IPS DF 6.9 (cell line): Measurements from ENCODE around the gene GAP43.

Experiments used
- DNase-seq: peaks from one replicate; pipeline ENCODE4 v3.0.0-alpha.2; 2013; ENCODE audit warnings: low read depth, low spot score
- H3K27ac ChIP-seq: one replicate; pipeline ENCODE4 v1.5.1; 2013; ENCODE audit warnings: low read length, control low read depth
- H3K27me3 ChIP-seq: 2 replicates; pipeline ENCODE4 v1.6.1; 2013; ENCODE audit warnings: mild to moderate bottlenecking, low read length; ENCODE audit not compliant: control insufficient read depth, insufficient read depth
- H3K36me3 ChIP-seq: 2 replicates; pipeline ENCODE4 v1.6.1; 2013; ENCODE audit warnings: low read length; ENCODE audit not compliant: control insufficient read depth, insufficient read depth
- H3K4me1 ChIP-seq: 2 replicates; pipeline ENCODE4 v1.6.1; 2013; ENCODE audit warnings: low read length; ENCODE audit not compliant: control insufficient read depth, insufficient read depth
- H3K4me3 ChIP-seq: 2 replicates; pipeline ENCODE4 v1.5.1; 2013; ENCODE audit warnings: mild to moderate bottlenecking, low read length
- H3K9me3 ChIP-seq: 2 replicates; pipeline ENCODE4 v1.6.1; 2013; ENCODE audit warnings: low read length, inconsistent platforms; ENCODE audit not compliant: control insufficient read depth, insufficient read depth
- WGBS: extraction: QIAGEN DNeasy Blood & Tissue Kit; methylation state at CpG from one replicate; pipeline ENCODE4 v1.1.7; 2013; ENCODE audit warnings: mixed read lengths, missing lambda C conversion rate; ENCODE audit not compliant: insufficient read length, insufficient coverage; 5-methylcytosine and 5-hydroxymethylcytosine counted together

The GAP43 gene

DNA sequence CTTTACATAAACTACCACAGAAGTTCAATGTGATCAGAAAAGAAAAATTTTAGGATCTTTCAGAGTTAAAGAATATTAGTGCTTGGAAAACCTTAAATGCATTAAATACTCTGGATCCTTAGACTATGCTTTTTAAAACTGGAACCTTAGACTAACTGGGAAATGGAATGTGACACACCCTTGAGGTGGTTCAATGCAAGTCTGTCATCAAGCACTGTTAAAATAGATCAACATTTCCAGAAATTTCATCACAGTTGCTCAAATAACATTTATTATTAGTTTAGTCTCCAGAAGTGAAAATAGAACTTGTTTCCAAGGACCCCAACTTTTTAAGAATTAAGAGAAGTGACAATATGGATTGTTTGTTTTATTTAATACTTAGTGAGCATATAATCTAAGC is 71.8 kb downstream of the GAP43 start:
- Histone ChIP-seq H3K27ac (no peak overlapping the region), H3K36me3 (no peaks in the 10 kb centered on the region), H3K9me3 (no peaks in the 10 kb centered on the region), H3K27me3 (no peaks in the 10 kb centered on the region), H3K4me3 (no peak overlapping the region), H3K4me1 (no peaks in the 10 kb centered on the region)
- DNase-seq, result no peak

DNA sequence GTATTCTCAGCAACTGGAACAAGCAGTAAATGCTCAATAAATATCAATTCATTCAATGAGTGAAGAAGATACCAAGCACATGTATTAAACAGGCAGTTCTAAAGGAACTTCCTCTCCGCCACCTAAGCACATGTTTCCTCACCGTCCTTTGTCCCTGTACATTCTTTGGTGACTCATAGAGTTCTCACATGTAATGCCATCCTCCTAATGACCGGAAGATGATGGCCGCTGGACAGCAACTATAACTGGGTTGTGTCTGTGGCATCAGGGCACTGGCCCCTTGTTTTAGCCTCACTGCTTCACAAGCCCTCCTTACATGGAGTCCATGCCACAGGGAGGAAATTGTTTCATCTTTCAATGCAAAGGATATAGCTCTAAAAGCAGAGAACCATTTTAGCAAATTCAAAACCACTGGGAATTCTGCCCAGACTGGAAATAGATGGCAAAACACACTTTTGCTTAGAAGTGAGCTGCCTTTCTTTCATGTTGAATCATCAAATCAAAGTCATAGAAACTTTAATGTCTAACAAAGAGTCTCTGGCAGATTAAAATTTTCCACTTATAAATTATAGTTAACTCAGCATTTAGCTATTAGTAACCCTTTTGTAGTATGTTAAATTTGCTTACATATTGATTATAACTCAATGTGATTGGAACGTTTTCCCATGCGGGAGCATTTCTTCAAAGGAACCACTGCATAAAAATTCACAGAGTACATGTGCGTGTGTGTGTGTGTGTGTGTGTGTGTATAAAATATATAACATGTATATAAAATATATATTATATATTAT is 74.1 kb downstream of the GAP43 start:
- no peak for DNase-seq
- Histone ChIP-seq H3K9me3 (no peaks in the 10 kb centered on the region), H3K27ac (no peak overlapping the region), H3K36me3 (no peaks in the 10 kb centered on the region), H3K4me3 (no peak overlapping the region), H3K4me1 (no peaks in the 10 kb centered on the region), H3K27me3 (no peaks in the 10 kb centered on the region)
- no CpG with 5 or more reads among the region's 7 CpGs for WGBS

DNA sequence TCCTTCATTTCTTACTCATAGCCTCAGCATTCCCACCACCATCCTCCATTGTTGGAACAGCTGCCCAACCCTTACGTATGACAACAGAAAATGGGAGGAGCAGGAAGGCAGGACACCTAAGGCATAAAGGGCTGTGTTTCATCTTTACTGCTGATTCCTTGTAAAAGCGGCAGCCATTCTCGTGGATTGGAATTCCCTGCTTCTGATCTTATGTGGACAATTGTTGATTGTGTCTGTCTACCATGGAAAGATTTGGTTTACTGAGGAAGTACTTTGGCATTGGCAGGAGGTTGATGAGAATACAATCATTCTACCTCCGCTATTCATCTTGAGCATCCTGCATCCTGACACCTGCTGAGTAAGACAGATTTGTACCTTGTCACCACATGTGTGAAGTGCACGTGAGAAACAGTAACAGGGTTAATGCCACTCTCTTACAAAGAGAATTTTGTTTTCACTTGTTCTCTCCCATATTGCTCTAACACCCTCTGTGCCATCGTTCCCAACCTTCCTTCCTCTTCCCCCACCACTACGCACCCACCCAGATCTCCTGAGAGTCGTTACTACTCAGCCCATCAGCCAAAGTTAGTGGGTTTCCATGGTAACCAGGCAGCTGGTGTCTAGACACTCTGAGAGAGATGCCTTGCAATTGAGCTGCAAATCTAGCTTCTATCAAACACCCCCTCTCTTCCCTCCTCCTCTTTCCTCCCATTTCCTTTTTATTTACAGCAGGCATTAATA is 75.7 kb downstream of the GAP43 start:
- Histone ChIP-seq H3K27ac (no peak overlapping the region), H3K27me3 (no peaks in the 10 kb centered on the region), H3K4me3 (no peak overlapping the region), H3K4me1 (no peaks in the 10 kb centered on the region), H3K36me3 (no peaks in the 10 kb centered on the region), H3K9me3 (no peaks in the 10 kb centered on the region)
- DNase-seq, result peak; percentile 64
- no CpG with 5 or more reads among the region's 8 CpGs for WGBS

DNA sequence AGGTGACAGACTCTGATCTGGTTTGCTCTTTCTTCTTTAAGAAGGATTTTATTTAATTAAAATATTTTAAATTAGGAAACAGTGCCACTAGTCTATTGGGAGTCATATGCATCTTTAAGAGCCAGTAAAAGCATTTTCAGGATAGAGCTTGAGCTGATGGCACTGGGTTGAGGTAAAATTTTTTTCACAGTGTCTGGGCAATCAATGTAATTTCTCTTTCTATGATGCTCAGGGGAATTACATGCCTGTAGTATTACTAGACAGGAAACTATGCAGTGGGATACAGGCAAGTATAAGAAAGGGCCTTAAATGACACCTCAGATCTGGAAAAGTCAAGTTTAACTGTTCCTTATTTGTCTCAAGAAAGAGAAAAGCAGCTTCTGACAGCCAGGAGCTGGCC is 76.4 kb downstream of the GAP43 start:
- Histone ChIP-seq H3K9me3 (no peaks in the 10 kb centered on the region), H3K4me1 (no peaks in the 10 kb centered on the region), H3K36me3 (no peaks in the 10 kb centered on the region), H3K4me3 (no peak overlapping the region), H3K27ac (no peak overlapping the region), H3K27me3 (no peaks in the 10 kb centered on the region)
- DNase-seq, result no peak

DNA sequence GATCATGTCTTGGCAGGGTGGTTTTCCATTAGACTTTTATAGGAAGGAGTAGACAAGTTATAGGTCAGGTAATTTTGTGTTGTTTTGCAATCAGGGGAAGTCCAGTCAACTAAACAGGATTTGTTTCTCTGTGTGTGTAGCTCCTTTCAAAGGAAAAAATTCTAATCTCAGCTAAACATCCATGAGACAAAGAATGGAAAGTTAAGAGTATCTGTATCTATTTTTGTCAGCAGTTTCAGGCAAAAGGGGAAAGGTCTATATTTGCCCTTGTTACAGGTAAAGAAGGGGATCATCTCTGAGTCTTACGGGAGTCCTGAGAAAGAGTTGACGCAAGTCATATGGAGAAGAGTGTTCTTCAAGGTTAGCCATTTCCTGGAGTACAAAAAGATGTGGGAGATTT is 79.3 kb downstream of the GAP43 start:
- Histone ChIP-seq H3K9me3 (no peaks in the 10 kb centered on the region), H3K4me1 (no peaks in the 10 kb centered on the region), H3K4me3 (no peak overlapping the region), H3K27ac (no peak overlapping the region), H3K27me3 (no peaks in the 10 kb centered on the region), H3K36me3 (no peaks in the 10 kb centered on the region)
- no peak for DNase-seq
- WGBS, result no CpG with 5 or more reads among the region's 2 CpGs

DNA sequence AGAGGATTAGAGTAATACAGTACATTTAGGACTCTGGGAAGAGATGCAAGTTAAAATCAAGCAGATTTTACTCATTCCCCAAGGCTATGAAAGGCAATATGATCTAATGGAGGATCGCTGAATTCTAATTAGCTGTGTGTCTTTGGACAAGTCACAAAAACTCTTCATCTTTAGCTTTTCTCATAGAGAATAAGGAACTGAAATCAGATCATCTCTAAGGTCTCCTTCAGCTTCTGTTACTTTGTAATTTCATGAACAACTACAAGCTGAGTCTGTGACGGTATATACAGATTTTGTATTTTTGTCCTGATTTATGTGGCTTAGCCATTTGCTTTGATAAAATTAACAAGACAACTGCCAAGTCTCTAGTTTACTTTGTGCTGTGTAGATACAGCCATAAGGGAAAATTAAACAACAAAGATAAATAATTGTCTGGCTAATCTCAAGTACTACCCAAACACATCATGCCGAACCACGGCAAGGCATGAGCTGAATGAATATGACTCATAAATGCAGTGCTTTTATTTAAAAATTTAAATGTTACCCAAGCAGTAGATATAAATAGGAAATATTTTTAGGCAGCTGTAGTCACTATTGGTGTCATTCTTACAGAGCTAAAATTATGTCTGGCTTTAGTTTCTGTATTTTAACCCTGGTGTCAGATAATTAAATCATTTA is 81.5 kb downstream of the GAP43 start:
- H3K9me3 ChIP-seq, result no peaks in the 10 kb centered on the region
- WGBS, result no CpG with 5 or more reads among the region's 4 CpGs
- no peak for DNase-seq
- no peak overlapping the region for H3K27ac ChIP-seq
- H3K4me1 ChIP-seq, result no peaks in the 10 kb centered on the region
- H3K4me3 ChIP-seq, result no peak overlapping the region
- H3K36me3 ChIP-seq, result no peaks in the 10 kb centered on the region
- H3K27me3 ChIP-seq, result no peaks in the 10 kb centered on the region

DNA sequence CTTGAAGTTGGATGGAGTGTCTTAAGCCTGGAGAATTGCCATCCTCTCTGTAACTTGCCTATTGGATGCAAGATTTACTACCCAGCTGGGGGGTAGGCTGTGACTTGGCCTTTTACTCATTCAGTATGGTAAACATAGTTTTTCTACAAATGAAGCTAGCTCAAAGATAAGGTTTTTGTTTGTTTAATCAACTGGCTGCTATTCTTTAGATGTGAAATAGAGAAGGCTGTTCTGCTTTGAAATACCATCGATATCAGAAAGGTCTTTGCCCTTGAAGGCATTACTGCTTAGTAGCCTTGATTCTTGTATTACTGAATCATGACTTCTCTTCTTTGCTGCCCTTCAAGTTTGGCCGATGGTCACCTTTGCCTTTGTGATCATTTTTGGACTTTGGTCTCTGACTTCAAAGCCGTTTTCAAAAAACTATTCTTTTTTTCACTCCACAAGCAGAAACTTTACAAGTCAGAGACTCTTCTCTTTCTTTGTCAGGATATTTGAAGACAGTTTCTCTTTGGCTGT is 83.1 kb downstream of the GAP43 start:
- Histone ChIP-seq H3K27ac (no peak overlapping the region), H3K4me1 (no peaks in the 10 kb centered on the region), H3K9me3 (no peaks in the 10 kb centered on the region), H3K27me3 (no peaks in the 10 kb centered on the region), H3K36me3 (no peaks in the 10 kb centered on the region), H3K4me3 (no peak overlapping the region)
- no peak for DNase-seq
- no CpG with 5 or more reads among the region's 3 CpGs for WGBS

DNA sequence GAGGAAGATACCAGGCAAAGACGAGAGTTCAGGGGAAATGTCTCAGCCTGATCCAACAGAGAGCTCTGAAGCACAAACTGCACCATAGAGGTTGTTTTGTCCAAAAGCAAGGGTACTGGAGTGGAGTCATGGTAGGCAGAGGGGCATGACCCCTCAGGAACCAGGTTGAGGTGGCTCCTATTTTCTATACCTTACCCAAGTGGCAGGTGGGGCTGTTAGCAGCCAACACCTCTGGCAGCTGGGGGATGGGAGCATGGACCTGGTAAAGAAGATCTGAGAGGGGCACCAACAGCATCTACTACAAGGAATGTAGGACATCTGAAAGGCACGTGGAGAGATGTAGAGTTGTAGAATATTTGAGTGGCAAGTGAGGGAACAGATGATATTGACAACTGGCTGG is 85.2 kb downstream of the GAP43 start:
- Histone ChIP-seq H3K36me3 (no peaks in the 10 kb centered on the region), H3K4me3 (no peak overlapping the region), H3K4me1 (no peaks in the 10 kb centered on the region), H3K27me3 (no peaks in the 10 kb centered on the region), H3K9me3 (no peaks in the 10 kb centered on the region), H3K27ac (no peak overlapping the region)
- DNase-seq, result no peak
- WGBS, result no CpG with 5 or more reads among the region's 2 CpGs

DNA sequence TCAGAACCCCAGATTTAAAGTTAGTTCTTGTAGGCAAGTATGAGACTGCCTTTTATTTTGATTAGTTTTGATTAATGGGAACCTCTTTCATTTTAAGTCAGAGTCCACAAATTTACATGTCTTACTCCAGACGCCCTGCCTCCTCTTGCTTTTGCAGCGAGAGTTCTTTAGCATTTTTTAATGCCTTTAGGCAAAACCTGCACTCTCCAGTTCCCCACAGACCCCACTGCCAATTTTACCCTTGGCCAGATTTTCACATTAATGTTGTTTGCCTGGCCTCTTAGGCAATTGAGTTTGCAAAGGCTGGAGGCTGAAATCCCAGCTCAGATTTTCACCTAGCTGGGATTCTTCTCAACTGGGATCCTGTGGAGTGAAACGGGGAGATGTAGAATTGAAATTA is 85.8 kb downstream of the GAP43 start:
- no peak for DNase-seq
- WGBS, result no CpG with 5 or more reads among the region's 3 CpGs
- no peak overlapping the region for H3K27ac ChIP-seq
- no peaks in the 10 kb centered on the region for H3K36me3 ChIP-seq
- H3K4me3 ChIP-seq, result no peak overlapping the region
- no peaks in the 10 kb centered on the region for H3K4me1 ChIP-seq
- H3K9me3 ChIP-seq, result no peaks in the 10 kb centered on the region
- H3K27me3 ChIP-seq, result no peaks in the 10 kb centered on the region

DNA sequence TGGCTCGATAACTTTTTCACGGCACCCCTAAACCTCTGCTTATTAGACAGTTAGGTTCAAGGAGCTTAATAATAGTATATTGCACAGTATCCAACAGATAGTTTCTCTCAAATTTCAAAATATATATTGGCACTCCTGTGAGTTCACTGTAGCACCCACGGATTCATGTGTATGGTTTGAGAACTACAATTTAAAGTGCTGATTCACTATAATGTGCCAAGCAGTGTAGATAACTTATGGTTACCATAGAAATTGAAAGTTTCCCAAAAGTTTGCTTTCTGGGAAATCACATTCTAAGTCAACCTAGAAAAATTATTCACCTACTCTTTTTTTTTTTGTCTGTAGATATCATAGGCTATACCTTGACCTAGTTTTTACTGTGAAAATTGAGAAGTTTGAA is 86.6 kb downstream of the GAP43 start:
- DNase-seq, result no peak
- Histone ChIP-seq H3K27me3 (no peaks in the 10 kb centered on the region), H3K9me3 (no peaks in the 10 kb centered on the region), H3K4me1 (no peaks in the 10 kb centered on the region), H3K27ac (no peak overlapping the region), H3K36me3 (no peaks in the 10 kb centered on the region), H3K4me3 (no peak overlapping the region)
- no CpG with 5 or more reads among the region's 3 CpGs for WGBS
